Calu3 (cell line): ENCODE data around the gene ABCB8. TPM values are rescaled to one million over a fixed set of nuclear protein-coding genes. Genes with fewer than 3 reads are reported as not detected.

Experiments
- BruUV-seq: library from RNA; stranded (reverse); fragments of 400-500 nt; replicated peaks from 2 replicates; lab custom pipeline; 2021; lab: Mats Ljungman, UMichigan
- CTCF ChIA-PET: fragments of 300-600 bp; sonication (Branson Sonifier 250); formaldehyde crosslinking; loops from one replicate; lab custom pipeline; 2022; ENCODE audit warnings: antibody characterized with exemption; lab: Charles Lee
- DNase-seq: peaks from one replicate; pipeline ENCODE4 v3.0.0; 2022
- H3K27ac Mint-ChIP-seq: one replicate; pipeline ENCODE4 v1.8.0; 2022; ENCODE audit warnings: mixed read lengths; ENCODE audit not compliant: unreplicated experiment
- H3K27me3 Mint-ChIP-seq: one replicate; pipeline ENCODE4 v1.8.0; 2022; ENCODE audit warnings: mixed read lengths; ENCODE audit not compliant: unreplicated experiment
- H3K36me3 Mint-ChIP-seq: one replicate; pipeline ENCODE4 v1.8.0; 2022; ENCODE audit warnings: mild to moderate bottlenecking, moderate library complexity, mixed read lengths; ENCODE audit not compliant: insufficient read depth, unreplicated experiment
- H3K4me1 Mint-ChIP-seq: one replicate; pipeline ENCODE4 v1.8.0; 2022; ENCODE audit warnings: mild to moderate bottlenecking, low read depth, mixed read lengths; ENCODE audit not compliant: unreplicated experiment
- H3K4me3 Mint-ChIP-seq: one replicate; pipeline ENCODE4 v1.8.0; 2022; ENCODE audit warnings: mild to moderate bottlenecking, low read depth, moderate library complexity, mixed read lengths; ENCODE audit not compliant: unreplicated experiment
- H3K9me3 Mint-ChIP-seq: one replicate; pipeline ENCODE4 v1.8.0; 2022; ENCODE audit warnings: low read depth, mixed read lengths; ENCODE audit not compliant: unreplicated experiment
- CTCF ChIP-seq: fragments of 200-600 bp; IDR thresholded peaks from one replicate; pipeline ENCODE4 v1.8.0; 2022; ENCODE audit warnings: antibody characterized with exemption; ENCODE audit not compliant: unreplicated experiment
- intact Hi-C: fragments of 100-400 bp; cut with micrococcal nuclease; formaldehyde crosslinking; loops from one replicate; pipeline ENCODE4 v1.10.0; 2022; ENCODE audit not compliant: unreplicated experiment
- total RNA-seq: library from RNA; stranded (reverse); gene quantifications from 2 replicates; pipeline ENCODE4 v1.2.3, GENCODE V29; 2022

The ABCB8 gene
- total RNA-seq, 1 experiment from 2014 or later, result 40.2 TPM

- no peak for DNase-seq
- no peak overlapping the region for H3K4me3 Mint-ChIP-seq
Measured at GRCh38 chr7:150992833-150993302, 35.4 kb upstream of the ABCB8 start.

DNA sequence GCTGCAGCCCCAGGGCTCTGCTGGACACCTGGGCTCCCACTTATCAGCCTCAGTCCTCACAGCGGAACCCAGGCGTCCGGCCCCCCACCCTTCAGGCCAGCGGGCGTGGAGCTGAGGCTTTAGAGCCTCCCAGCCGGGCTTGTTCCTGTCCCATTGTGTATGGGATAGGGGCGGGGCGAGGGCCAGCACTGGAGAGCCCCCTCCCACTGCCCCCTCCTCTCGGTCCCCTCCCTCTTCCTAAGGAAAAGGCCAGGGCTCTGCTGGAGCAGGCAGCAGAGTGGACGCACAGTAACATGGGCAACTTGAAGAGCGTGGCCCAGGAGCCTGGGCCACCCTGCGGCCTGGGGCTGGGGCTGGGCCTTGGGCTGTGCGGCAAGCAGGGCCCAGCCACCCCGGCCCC lies 34.7 kb upstream of the ABCB8 start:
- no peak for DNase-seq
- Mint-ChIP-seq H3K36me3 (peaks cover 13% of the 10 kb centered on the region), H3K4me1 (peaks cover 25% of the 10 kb centered on the region), H3K4me3 (no peak overlapping the region), H3K9me3 (peaks cover 16% of the 10 kb centered on the region), H3K27me3 (peaks cover 28% of the 10 kb centered on the region), H3K27ac (no peak overlapping the region)
- no peak for TF ChIP-seq CTCF
- CTCF ChIA-PET, result interaction anchor here (0.9 to 1.2 kb wide), 3 partner anchors 9 to 31 kb away, joined by 3 read pairs; no protein-coding TSS in a partner anchor
- BruUV-seq, result no TSS peak
- intact Hi-C loops, result no loop called here

More at GRCh38 chr7:150992833-150993302, 35.4 kb upstream of the ABCB8 start:
- CTCF ChIA-PET, result interaction anchor here (0.6 to 1.2 kb wide), 2 partner anchors 10 to 26 kb away, joined by 3 to 4 read pairs; no protein-coding TSS in a partner anchor
- Mint-ChIP-seq H3K9me3 (peaks cover 16% of the 10 kb centered on the region), H3K27ac (no peak overlapping the region), H3K27me3 (peaks cover 28% of the 10 kb centered on the region), H3K36me3 (peaks cover 13% of the 10 kb centered on the region), H3K4me1 (peaks cover 25% of the 10 kb centered on the region)
- intact Hi-C loops, result no loop called here
- BruUV-seq, result no TSS peak
- TF ChIP-seq CTCF, result no peak

- CTCF ChIA-PET, result interaction anchor here (0.9 to 1.0 kb wide), 3 partner anchors 10 to 32 kb away, joined by 3 read pairs; no protein-coding TSS in a partner anchor
- H3K27ac Mint-ChIP-seq, result no peak overlapping the region
- H3K9me3 Mint-ChIP-seq, result peaks cover 16% of the 10 kb centered on the region
- H3K36me3 Mint-ChIP-seq, result peaks cover 13% of the 10 kb centered on the region
- TF ChIP-seq CTCF, result no peak
- BruUV-seq, result no TSS peak
- H3K4me1 Mint-ChIP-seq, result peaks cover 25% of the 10 kb centered on the region
- intact Hi-C loops, result no loop called here
- no peak for DNase-seq
- peaks cover 28% of the 10 kb centered on the region for H3K27me3 Mint-ChIP-seq
- no peak overlapping the region for H3K4me3 Mint-ChIP-seq
Measured at GRCh38 chr7:150994141-150994837, 34.0 kb upstream of the ABCB8 start.

GRCh38 chr7:150994838-150995510 lies 33.3 kb upstream of the ABCB8 start:
- BruUV-seq, result no TSS peak
- no peak for TF ChIP-seq CTCF
- Mint-ChIP-seq H3K4me1 (peaks cover 23% of the 10 kb centered on the region), H3K4me3 (no peak overlapping the region), H3K36me3 (peaks cover 12% of the 10 kb centered on the region), H3K27me3 (peaks cover 24% of the 10 kb centered on the region), H3K27ac (no peak overlapping the region), H3K9me3 (peaks cover 10% of the 10 kb centered on the region)
- CTCF ChIA-PET, result interaction anchor here (1.0 kb wide), 1 partner anchor 10 kb away, joined by 3 read pairs; no protein-coding TSS in a partner anchor
- intact Hi-C loops, result no loop called here
- no peak for DNase-seq
